SH-SY5Y (cell line): ENCODE results near the gene GPR176.

ENCODE experiments used
- GATA2 ChIP-seq: IDR thresholded peaks from 2 replicates; pipeline ENCODE4 v1.6.1; 2011; ENCODE audit warnings: mild to moderate bottlenecking, low read depth, low read length
- GATA3 ChIP-seq: IDR thresholded peaks from 2 replicates; pipeline ENCODE4 v1.6.1; 2011; ENCODE audit warnings: low read depth, mild to moderate bottlenecking, low read length, moderate library complexity

- no peak for TF ChIP-seq GATA2
- no peak for TF ChIP-seq GATA3
Observed at GRCh38 chr15:39966521-39966920, 46.5 kb upstream of the GPR176 start.
